HepG2 (cell line): ENCODE measurements around the gene LPO.

Experiments
- ASH2L ChIP-seq: fragments of 300-600, 200-600 bp; sonication (generic); IDR thresholded peaks from 2 replicates; pipeline ENCODE4 v1.7.0; 2017; ENCODE audit warnings: low read depth, mild to moderate bottlenecking, moderate library complexity, mixed read lengths, low read length; ENCODE audit not compliant: insufficient read length
- FOSL1 ChIP-seq: sonication (generic); formaldehyde crosslinking; IDR thresholded peaks from 2 replicates; pipeline ENCODE4 v1.9.0; 2021; ENCODE audit warnings: missing genetic modification reagents, borderline replicate concordance
- MAFF ChIP-seq: IDR thresholded peaks from 2 replicates; pipeline ENCODE4 v1.6.1; 2011; ENCODE audit warnings: low read depth, low read length, improper control_type of control experiment
- POLR2A ChIP-seq, 2 experiments: IDR thresholded peaks; 2 replicates each; pipeline ENCODE4 v1.6.1; 2011; ENCODE audit warnings: low read depth in 2 of 2, low read length in 2 of 2, mild to moderate bottlenecking in 1 of 2, moderate library complexity in 1 of 2; ENCODE audit not compliant: insufficient read depth in 1 of 2
- TF ChIP-seq, protein P1 (sequence below): sonication (generic); formaldehyde crosslinking; IDR thresholded peaks from 2 replicates; pipeline ENCODE4 v1.4.0; 2020; ENCODE audit warnings: missing genetic modification reagents

DNA sequence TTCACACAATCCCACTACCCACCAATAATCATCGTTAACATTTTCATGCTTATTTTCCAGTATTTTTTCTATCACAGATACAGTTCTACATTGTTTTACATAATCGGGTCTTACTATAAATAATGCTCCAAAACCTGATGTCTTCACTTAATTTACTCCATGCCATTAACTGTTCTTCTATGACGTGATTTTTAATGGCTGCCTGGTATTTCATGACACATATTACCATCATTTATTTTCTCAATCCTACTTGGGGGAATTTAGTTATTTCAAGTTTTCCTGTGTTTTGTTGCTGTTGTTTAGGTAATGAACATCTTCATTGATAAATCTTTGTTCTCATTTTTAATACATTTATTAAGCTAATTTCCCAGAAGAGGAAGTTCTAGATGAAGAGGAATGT, 14.7 kb downstream of the LPO start:
- TF ChIP-seq POLR2A (IDR thresholded peaks at IDR 0.05; ENCODE audit: insufficient read depth in 1 of 2, low read depth in 2 of 2, low read length in 2 of 2) (no peak), MAFF (no peak), ASH2L (no peak), FOSL1 (no peak)
- TF ChIP-seq, protein P1, sequence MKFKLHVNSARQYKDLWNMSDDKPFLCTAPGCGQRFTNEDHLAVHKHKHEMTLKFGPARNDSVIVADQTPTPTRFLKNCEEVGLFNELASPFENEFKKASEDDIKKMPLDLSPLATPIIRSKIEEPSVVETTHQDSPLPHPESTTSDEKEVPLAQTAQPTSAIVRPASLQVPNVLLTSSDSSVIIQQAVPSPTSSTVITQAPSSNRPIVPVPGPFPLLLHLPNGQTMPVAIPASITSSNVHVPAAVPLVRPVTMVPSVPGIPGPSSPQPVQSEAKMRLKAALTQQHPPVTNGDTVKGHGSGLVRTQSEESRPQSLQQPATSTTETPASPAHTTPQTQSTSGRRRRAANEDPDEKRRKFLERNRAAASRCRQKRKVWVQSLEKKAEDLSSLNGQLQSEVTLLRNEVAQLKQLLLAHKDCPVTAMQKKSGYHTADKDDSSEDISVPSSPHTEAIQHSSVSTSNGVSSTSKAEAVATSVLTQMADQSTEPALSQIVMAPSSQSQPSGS, result no peak
